ENCODE measurements around the gene MSLN. TPM values are rescaled to one million over a fixed set of nuclear protein-coding genes. Genes with fewer than 3 reads are reported as not detected.

The MSLN gene
- total and polyA plus RNA-seq, 2 experiments from 2014 or later, result not detected

DNA sequence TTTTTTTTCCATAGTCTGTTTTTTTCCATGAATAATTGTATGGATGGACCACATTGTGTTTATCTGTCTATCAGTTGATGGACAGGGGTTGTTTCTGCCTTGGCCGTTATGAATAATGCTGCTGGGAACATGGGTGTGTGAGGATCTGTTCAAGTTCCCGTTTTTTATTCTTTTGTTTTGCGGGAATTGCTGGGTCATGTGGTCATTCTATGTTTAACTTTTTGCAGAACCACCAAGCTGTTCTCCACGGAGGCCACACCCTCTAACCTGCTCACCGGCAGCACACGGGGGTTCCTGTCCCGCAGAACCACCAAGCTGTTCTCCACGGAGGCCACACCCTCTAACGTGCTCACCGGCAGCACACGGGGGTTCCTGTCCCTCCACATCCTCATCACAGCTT lies 5.9 kb upstream of the MSLN start:
- no peaks in the 10 kb centered on the region for H3K9me2 ChIP-seq (ENCODE audit: insufficient read depth)
- peaks cover 3% of the 10 kb centered on the region for H3F3A ChIP-seq (ENCODE audit: insufficient read depth)
- in situ Hi-C loops (cut with MboI), result no loop called here

GRCh38 chr16:756428-756827 lies 4.1 kb upstream of the MSLN start:
- H2AFZ ChIP-seq, result no peak overlapping the region
- H3F3A ChIP-seq (ENCODE audit: insufficient read depth), result no peaks in the 10 kb centered on the region
- 92 to 94% methylated on average over 5 of the region's 5 CpGs for WGBS, 2 experiments (ENCODE audit: low coverage in 1 of 2, low lambda C conversion rate in 2 of 2, missing lambda C conversion rate in 2 of 2)
- H3K9ac ChIP-seq, result no peak overlapping the region
- in situ Hi-C loops (cut with MboI), result no loop called here
- no peaks in the 10 kb centered on the region for H3K79me2 ChIP-seq (ENCODE audit: insufficient read depth)
- TF ChIP-seq EZH2phosphoT487 (IDR thresholded peaks at IDR 0.05; ENCODE audit: insufficient read depth, low read depth), result no peak
- peaks cover 5% of the 10 kb centered on the region; the same call in 1 of the 2 replicates for H3K27me3 ChIP-seq (replicated peaks; ENCODE audit: insufficient read depth)
- H3K9me2 ChIP-seq (ENCODE audit: insufficient read depth), result no peaks in the 10 kb centered on the region
- no peaks in the 10 kb centered on the region for H4K20me1 ChIP-seq (ENCODE audit: insufficient read depth)
- H3K4me2 ChIP-seq (ENCODE audit: unreplicated experiment), result no peak overlapping the region
- DNase-seq, result no peak
- H3K4me3 ChIP-seq, result no peak overlapping the region
- no peaks in the 10 kb centered on the region for H3K36me3 ChIP-seq (ENCODE audit: low read depth)
- H3K27ac ChIP-seq, result no peak overlapping the region
- H3K9me3 ChIP-seq (ENCODE audit: low read depth), result no peaks in the 10 kb centered on the region
- H3K4me1 ChIP-seq (ENCODE audit: insufficient read depth), result no peaks in the 10 kb centered on the region

More for the DNA sequence above, 5.9 kb upstream of the MSLN start:
- no peak for DNase-seq
- H3K27me3 ChIP-seq (replicated peaks; ENCODE audit: insufficient read depth), result peaks cover 5% of the 10 kb centered on the region; the same call in 1 of the 2 replicates
- TF ChIP-seq EZH2phosphoT487 (IDR thresholded peaks at IDR 0.05; ENCODE audit: insufficient read depth, low read depth) (no peak), EZH2 (IDR thresholded peaks at IDR 0.05; ENCODE audit: insufficient read depth, poor library complexity, severe bottlenecking) (no peak)
- no peaks in the 10 kb centered on the region for H3K9me3 ChIP-seq (ENCODE audit: low read depth)
- no peak overlapping the region for H3K4me2 ChIP-seq (ENCODE audit: unreplicated experiment)
- H3K9ac ChIP-seq, result no peak overlapping the region
- 62 to 68% methylated on average over 11 of the region's 11 CpGs for WGBS, 2 experiments (ENCODE audit: low coverage in 1 of 2, low lambda C conversion rate in 2 of 2, missing lambda C conversion rate in 2 of 2)
- no peaks in the 10 kb centered on the region for H3K36me3 ChIP-seq (ENCODE audit: low read depth)
- H3K4me1 ChIP-seq (ENCODE audit: insufficient read depth), result peaks cover 2% of the 10 kb centered on the region; the same call in 1 of the 2 replicates
- no peak overlapping the region for H2AFZ ChIP-seq
- H3K27ac ChIP-seq, result no peak overlapping the region
- no peaks in the 10 kb centered on the region for H4K20me1 ChIP-seq (ENCODE audit: insufficient read depth)
- no peak overlapping the region for H3K4me3 ChIP-seq
- H3K79me2 ChIP-seq (ENCODE audit: insufficient read depth), result no peaks in the 10 kb centered on the region

GRCh38 chr16:759110-759910 lies 1.2 kb upstream of the MSLN start:
- Histone ChIP-seq H2AFZ (no peak overlapping the region), H3K27ac (no peak overlapping the region), H3K27me3 (replicated peaks; ENCODE audit: insufficient read depth) (no peaks in the 10 kb centered on the region), H3K4me2 (ENCODE audit: unreplicated experiment) (no peak overlapping the region), H3K4me1 (ENCODE audit: insufficient read depth) (no peaks in the 10 kb centered on the region), H3K79me2 (ENCODE audit: insufficient read depth) (no peaks in the 10 kb centered on the region), H3K9ac (no peak overlapping the region), H4K20me1 (ENCODE audit: insufficient read depth) (no peaks in the 10 kb centered on the region), H3K9me3 (ENCODE audit: low read depth) (no peaks in the 10 kb centered on the region), H3F3A (ENCODE audit: insufficient read depth) (no peaks in the 10 kb centered on the region), H3K36me3 (ENCODE audit: low read depth) (no peaks in the 10 kb centered on the region), H3K4me3 (no peak overlapping the region), H3K9me2 (ENCODE audit: insufficient read depth) (no peaks in the 10 kb centered on the region)
- in situ Hi-C loops (cut with MboI), result no loop called here
- no peak for DNase-seq
- TF ChIP-seq EZH2 (IDR thresholded peaks at IDR 0.05; ENCODE audit: insufficient read depth, poor library complexity, severe bottlenecking), result no peak
- no peak for TF ChIP-seq EZH2phosphoT487 (IDR thresholded peaks at IDR 0.05; ENCODE audit: insufficient read depth, low read depth)
- WGBS, 2 experiments (ENCODE audit: low coverage in 1 of 2, low lambda C conversion rate in 2 of 2, missing lambda C conversion rate in 2 of 2), result 80 to 86% methylated on average over 32 to 34 of the region's 34 CpGs

GRCh38 chr16:760065-760464 lies 469 bp upstream of the MSLN start:
- in situ Hi-C loops (cut with MboI), result no loop called here
- H3K4me1 ChIP-seq (ENCODE audit: insufficient read depth), result no peaks in the 10 kb centered on the region
- 42 to 58% methylated on average over 2 to 8 of the region's 15 CpGs for WGBS, 2 experiments (ENCODE audit: low coverage in 1 of 2, low lambda C conversion rate in 2 of 2, missing lambda C conversion rate in 2 of 2)
- H3K9me3 ChIP-seq (ENCODE audit: low read depth), result no peaks in the 10 kb centered on the region
- no peaks in the 10 kb centered on the region for H3K79me2 ChIP-seq (ENCODE audit: insufficient read depth)
- no peaks in the 10 kb centered on the region for H3K36me3 ChIP-seq (ENCODE audit: low read depth)
- no peaks in the 10 kb centered on the region for H4K20me1 ChIP-seq (ENCODE audit: insufficient read depth)
- no peaks in the 10 kb centered on the region for H3F3A ChIP-seq (ENCODE audit: insufficient read depth)
- no peak overlapping the region for H3K4me3 ChIP-seq
- no peak overlapping the region for H3K27ac ChIP-seq
- no peak for TF ChIP-seq EZH2phosphoT487 (IDR thresholded peaks at IDR 0.05; ENCODE audit: insufficient read depth, low read depth)
- TF ChIP-seq EZH2 (IDR thresholded peaks at IDR 0.05; ENCODE audit: insufficient read depth, poor library complexity, severe bottlenecking), result no peak
- DNase-seq, result no peak
- H3K9ac ChIP-seq, result no peak overlapping the region
- H3K9me2 ChIP-seq (ENCODE audit: insufficient read depth), result no peaks in the 10 kb centered on the region
- no peaks in the 10 kb centered on the region for H3K27me3 ChIP-seq (replicated peaks; ENCODE audit: insufficient read depth)
- H2AFZ ChIP-seq, result no peak overlapping the region
- H3K4me2 ChIP-seq (ENCODE audit: unreplicated experiment), result no peak overlapping the region
